ENCODE data around the gene PIGU. TPM values are rescaled to one million over a fixed set of nuclear protein-coding genes. Genes with fewer than 3 reads are reported as not detected.
A peak's percentile ranks its signal among the peaks of the same experiment; 100 is the strongest.

PIGU gene
- total and polyA plus RNA-seq, 8 donors = 4.1 to 20.4 (median 7.9) TPM

- DNase-seq (no peak), ATAC-seq (no peak), FAIRE-seq (no peak)
- 93 to 96% methylated on average over 1 of the region's 1 CpG for WGBS, 2 donors
- Histone ChIP-seq H3K36me3 (no peaks in the 10 kb centered on the region), H3K27ac (peak overlapping the region in 1 of 4 donors; percentile 98), H3K4me3 (no peak overlapping the region), H3K9me3 (no peaks in the 10 kb centered on the region), H3K4me1 (peaks cover 0 to 11% (median 0%) of the 10 kb centered on the region in 3 donors), H3K27me3 (no peaks in the 10 kb centered on the region)
- intact Hi-C loops (cut with DNase I) = loop anchor here in 1 of 3 donors (10.0 kb wide), 1 partner anchor 162 kb away; no protein-coding TSS in a partner anchor
- TF ChIP-seq, protein P1, sequence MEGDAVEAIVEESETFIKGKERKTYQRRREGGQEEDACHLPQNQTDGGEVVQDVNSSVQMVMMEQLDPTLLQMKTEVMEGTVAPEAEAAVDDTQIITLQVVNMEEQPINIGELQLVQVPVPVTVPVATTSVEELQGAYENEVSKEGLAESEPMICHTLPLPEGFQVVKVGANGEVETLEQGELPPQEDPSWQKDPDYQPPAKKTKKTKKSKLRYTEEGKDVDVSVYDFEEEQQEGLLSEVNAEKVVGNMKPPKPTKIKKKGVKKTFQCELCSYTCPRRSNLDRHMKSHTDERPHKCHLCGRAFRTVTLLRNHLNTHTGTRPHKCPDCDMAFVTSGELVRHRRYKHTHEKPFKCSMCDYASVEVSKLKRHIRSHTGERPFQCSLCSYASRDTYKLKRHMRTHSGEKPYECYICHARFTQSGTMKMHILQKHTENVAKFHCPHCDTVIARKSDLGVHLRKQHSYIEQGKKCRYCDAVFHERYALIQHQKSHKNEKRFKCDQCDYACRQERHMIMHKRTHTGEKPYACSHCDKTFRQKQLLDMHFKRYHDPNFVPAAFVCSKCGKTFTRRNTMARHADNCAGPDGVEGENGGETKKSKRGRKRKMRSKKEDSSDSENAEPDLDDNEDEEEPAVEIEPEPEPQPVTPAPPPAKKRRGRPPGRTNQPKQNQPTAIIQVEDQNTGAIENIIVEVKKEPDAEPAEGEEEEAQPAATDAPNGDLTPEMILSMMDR (IDR thresholded peaks at IDR 0.05) = no peak
These were observed 29.5 kb upstream of the PIGU start for GRCh38 chr20:34706302-34706875.

- no peak for FAIRE-seq
- Histone ChIP-seq H3K27me3 (no peaks in the 10 kb centered on the region), H3K27ac (peak overlapping the region; percentile 98 to 100 (median 98)), H3K4me1 (peaks cover 0 to 11% (median 0%) of the 10 kb centered on the region in 3 donors), H3K36me3 (no peaks in the 10 kb centered on the region), H3K4me3 (peak overlapping the region in 2 of 4 donors; percentile 71 to 88), H3K9me3 (no peaks in the 10 kb centered on the region)
- ATAC-seq = peak in 1 of 4 donors; percentile 2
- peak in 3 of 6 donors; percentile 30 to 43 (median 41) for DNase-seq
- 41 to 42% methylated on average over 6 of the region's 6 CpGs for WGBS, 2 donors
- intact Hi-C loops (cut with DNase I) = loop anchor here in 1 of 3 donors (10.0 kb wide), 1 partner anchor 161 kb away; no protein-coding TSS in a partner anchor
- TF ChIP-seq, protein P1 (IDR thresholded peaks at IDR 0.05) = no peak
These were observed 28.8 kb upstream of the PIGU start for GRCh38 chr20:34705397-34706301.

- Histone ChIP-seq H3K27me3 (no peaks in the 10 kb centered on the region), H3K4me1 (peaks cover 0 to 11% (median 0%) of the 10 kb centered on the region in 3 donors), H3K36me3 (no peaks in the 10 kb centered on the region), H3K9me3 (no peaks in the 10 kb centered on the region), H3K27ac (peak overlapping the region; percentile 98 to 100 (median 98)), H3K4me3 (peak overlapping the region; percentile 71 to 96 (median 90))
- intact Hi-C loops (cut with DNase I) = loop anchor here in 1 of 3 donors (10.0 kb wide), 1 partner anchor 160 kb away; no protein-coding TSS in a partner anchor
- DNase-seq (peak in 1 of 6 donors; percentile 20), FAIRE-seq (no peak), ATAC-seq (no peak)
- TF ChIP-seq, protein P1 (IDR thresholded peaks at IDR 0.05) = no peak
- WGBS, 2 donors = 31 to 41% methylated on average over 5 of the region's 5 CpGs
These were observed 28.1 kb upstream of the PIGU start for GRCh38 chr20:34705008-34705396.

GRCh38 chr20:34704177-34705007 lies 27.5 kb upstream of the PIGU start, which contains the start of gene TP53INP2:
TP53INP2 (plus strand) TSS chr20:34704344; CDS start chr20:34708740, 4,396 bp downstream.
- Histone ChIP-seq H3K9me3 (no peaks in the 10 kb centered on the region), H3K27me3 (no peaks in the 10 kb centered on the region), H3K4me3 (peak within 1 kb of the TSS; percentile 71 to 96 (median 90)), H3K4me1 (peaks cover 0 to 11% (median 0%) of the 10 kb centered on the region in 3 donors), H3K36me3 (no peaks in the 10 kb centered on the region), H3K27ac (peak within 1 kb of the TSS; percentile 98 to 100 (median 98))
- FAIRE-seq (no peak), ATAC-seq (peak; percentile 82 to 86 (median 84)), DNase-seq (peak; percentile 92 to 96 (median 94))
- intact Hi-C loops (cut with DNase I) = loop anchor here in 1 of 3 donors (10.0 kb wide), 1 partner anchor 160 kb away; no protein-coding TSS in a partner anchor
- TF ChIP-seq, protein P1 (IDR thresholded peaks at IDR 0.05) = no peak
- WGBS, 2 donors = 1% methylated on average over 55 to 82 of the region's 82 CpGs

Data from pancreas (tissue), 10 donors.